ENCODE data around the gene SNTG2.
"Not testable (repeated sequence)": the region's sequence is repeated elsewhere in the genome, so short reads cannot be mapped to it uniquely, and the experiment has no call there.

Gene SNTG2

DNA sequence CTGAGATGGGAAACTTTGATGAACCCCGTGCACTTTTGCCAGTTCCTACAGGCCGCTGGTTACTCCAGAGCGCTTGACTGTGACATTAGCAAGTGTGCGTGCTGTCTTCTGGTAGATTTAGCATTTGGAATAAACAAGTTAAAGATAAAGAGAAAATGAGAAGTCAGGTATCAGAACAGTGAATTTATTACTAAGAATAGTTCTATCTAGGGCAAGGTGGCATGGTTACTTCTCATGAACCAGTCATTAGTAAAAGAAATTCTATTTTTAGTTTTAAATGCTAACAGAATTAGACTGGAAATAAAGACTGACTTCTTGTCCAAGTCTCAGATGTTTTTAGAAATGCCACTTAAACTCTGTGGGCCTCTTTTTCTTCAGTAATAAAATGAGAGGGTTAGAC, 258.6 kb downstream of the SNTG2 start:
- DNase-seq (ENCODE audit: low read depth), result no peak
- no peak overlapping the region for H3K4me3 ChIP-seq (ENCODE audit: low read depth, low read length)

GRCh38 chr2:1209761-1210160, 259.1 kb downstream of the SNTG2 start:
- no peak overlapping the region for H3K4me3 ChIP-seq (ENCODE audit: low read depth, low read length)
- DNase-seq (ENCODE audit: low read depth), result no peak

GRCh38 chr2:1210352-1210751, 259.7 kb downstream of the SNTG2 start:
- DNase-seq (ENCODE audit: low read depth), result no peak
- H3K4me3 ChIP-seq (ENCODE audit: low read depth, low read length), result no peak overlapping the region

GRCh38 chr2:1219901-1220573, 269.4 kb downstream of the SNTG2 start:
- H3K4me3 ChIP-seq (ENCODE audit: low read depth, low read length), result no peak overlapping the region
- peak; percentile 41 for DNase-seq (ENCODE audit: low read depth)

GRCh38 chr2:1222056-1222455, 271.4 kb downstream of the SNTG2 start:
- DNase-seq (ENCODE audit: low read depth), result no peak
- no peak overlapping the region for H3K4me3 ChIP-seq (ENCODE audit: low read depth, low read length)

DNA sequence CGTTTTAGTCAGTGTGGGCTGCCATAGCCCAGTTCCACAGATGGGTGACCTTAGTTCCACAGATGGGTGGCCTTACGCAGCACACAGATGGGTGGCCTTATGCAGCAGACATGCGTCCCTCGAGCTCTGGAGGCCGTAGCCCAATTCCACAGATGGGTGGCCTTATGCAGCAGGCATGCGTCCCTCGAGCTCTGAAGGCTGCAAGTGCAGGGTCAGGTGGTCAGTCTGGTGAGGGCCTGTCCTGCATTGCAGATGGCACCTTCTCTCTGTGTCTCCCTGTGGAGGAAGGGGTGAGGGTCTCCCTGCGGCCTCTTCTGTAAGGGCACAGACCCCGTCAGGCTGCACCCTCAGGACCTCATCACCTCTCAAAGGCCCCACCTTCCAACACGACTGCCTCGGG, 273.1 kb downstream of the SNTG2 start:
- no peak for DNase-seq (ENCODE audit: low read depth)
- H3K4me3 ChIP-seq (ENCODE audit: low read depth, low read length), result no peak overlapping the region

GRCh38 chr2:1224901-1225300, 274.3 kb downstream of the SNTG2 start:
- DNase-seq (ENCODE audit: low read depth), result no peak
- H3K4me3 ChIP-seq (ENCODE audit: low read depth, low read length), result no peak overlapping the region

DNA sequence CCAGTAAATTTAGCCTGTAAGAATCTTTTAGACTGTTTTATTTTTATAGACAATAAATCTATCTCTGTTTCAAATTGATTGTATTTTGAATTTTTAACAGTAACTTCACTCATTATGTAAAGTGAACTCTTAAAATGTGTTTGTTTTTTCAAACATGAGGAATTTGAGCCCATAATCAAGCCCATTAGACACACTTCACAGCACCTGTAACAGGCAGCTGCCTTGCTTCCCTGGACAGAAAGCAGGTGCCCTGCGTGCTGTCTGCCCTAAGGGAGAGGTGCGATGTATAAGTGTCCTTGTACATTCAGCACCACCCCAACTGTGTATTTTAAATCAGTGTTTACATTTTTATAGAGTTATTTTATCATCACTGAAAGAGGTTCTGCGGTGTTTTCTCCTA, 276.1 kb downstream of the SNTG2 start:
- no peak overlapping the region for H3K4me3 ChIP-seq (ENCODE audit: low read depth, low read length)
- DNase-seq (ENCODE audit: low read depth), result no peak

DNA sequence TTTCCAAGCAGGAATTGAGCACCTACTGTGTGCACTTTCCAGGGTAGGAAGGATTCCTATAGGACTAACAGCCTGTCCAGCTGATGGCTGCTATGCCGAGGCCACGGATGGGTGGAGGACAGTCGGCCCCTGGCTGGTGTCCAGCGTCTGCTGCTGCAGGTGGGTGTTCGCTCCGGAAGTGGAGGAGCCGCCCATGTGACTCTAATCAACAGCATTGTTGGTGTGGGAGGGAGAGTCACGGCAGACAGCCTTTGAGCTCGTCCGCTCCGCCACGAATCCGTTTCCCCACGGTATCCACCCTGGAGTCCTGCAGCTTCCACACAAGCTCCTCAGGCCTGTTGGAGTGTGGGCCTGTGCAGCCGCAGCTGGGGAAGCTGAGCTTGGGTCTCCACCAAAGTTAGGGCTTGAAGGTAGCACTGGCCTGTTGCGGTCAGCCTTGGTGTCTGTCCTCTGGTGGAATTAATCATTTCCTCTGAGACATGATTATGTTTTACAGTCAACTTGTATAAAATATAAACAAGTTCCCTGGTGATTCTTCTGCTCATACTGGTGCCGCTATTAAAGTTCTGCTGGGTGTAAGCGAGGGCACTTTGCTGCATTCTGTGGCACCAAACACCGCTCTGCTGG, 276.7 kb downstream of the SNTG2 start:
- DNase-seq (ENCODE audit: low read depth), result no peak
- H3K4me3 ChIP-seq (ENCODE audit: low read depth, low read length), result no peak overlapping the region

DNA sequence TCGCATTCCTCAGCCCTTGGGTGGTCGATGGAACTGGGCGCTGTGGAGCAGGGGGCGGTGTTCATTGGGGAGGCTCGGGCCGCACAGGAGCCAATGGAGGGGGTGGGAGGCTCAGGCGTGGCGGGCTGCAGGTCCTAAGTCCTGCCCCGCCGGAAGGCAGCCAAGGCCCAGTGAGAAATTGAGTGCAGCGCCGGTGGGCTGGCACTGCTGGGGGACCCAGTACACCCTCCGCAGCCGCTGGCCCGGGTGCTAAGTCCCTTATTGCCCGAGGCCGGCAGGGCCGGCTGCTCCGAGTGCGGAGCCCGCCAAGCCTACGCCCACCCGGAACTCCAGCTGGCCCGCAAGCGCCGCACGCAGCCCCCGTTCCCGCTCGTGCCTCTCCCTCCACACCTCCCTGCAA, 278.9 kb downstream of the SNTG2 start:
- not testable (repeated sequence) for DNase-seq (ENCODE audit: low read depth); H3K4me3 ChIP-seq (ENCODE audit: low read depth, low read length)

- no peak overlapping the region for H3K4me3 ChIP-seq (ENCODE audit: low read depth, low read length)
- no peak for DNase-seq (ENCODE audit: low read depth)
Measured at GRCh38 chr2:1230155-1230893, 279.7 kb downstream of the SNTG2 start.

GRCh38 chr2:1231466-1232063, 280.9 kb downstream of the SNTG2 start:
- no peak overlapping the region for H3K4me3 ChIP-seq (ENCODE audit: low read depth, low read length)
- DNase-seq (ENCODE audit: low read depth), result no peak

GRCh38 chr2:1233281-1233680, 282.6 kb downstream of the SNTG2 start:
- DNase-seq (ENCODE audit: low read depth), result no peak
- no peak overlapping the region for H3K4me3 ChIP-seq (ENCODE audit: low read depth, low read length)

DNA sequence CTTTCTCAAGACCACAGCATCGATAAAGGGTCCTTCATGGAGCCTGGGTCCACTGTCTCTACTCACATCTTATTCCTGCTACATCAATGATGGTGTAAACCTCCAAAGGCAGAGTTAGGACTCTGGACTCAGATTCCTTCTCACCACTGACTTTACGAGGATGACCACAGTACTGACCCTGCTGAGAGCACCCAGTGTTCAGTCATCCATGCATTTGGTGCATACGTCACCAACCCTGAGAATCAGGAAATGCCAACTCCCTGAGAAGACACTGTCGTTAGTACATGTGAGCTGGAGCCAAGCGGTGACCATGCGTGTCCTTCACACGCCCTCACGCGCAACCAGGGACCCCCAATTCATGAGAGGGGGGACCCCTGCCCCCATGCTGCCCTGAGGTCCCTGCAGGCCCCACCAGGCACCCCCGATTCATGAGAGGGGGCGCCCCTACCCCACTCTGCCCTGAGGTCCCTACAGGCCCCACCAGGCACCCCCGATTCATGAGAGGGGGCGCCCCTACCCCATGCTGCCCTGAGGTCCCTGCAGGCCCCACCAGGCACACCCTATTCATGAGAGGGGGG, 284.2 kb downstream of the SNTG2 start:
- H3K4me3 ChIP-seq (ENCODE audit: low read depth, low read length), result no peak overlapping the region
- peak; percentile 51 for DNase-seq (ENCODE audit: low read depth)

- no peak for DNase-seq (ENCODE audit: low read depth)
- H3K4me3 ChIP-seq (ENCODE audit: low read depth, low read length), result no peak overlapping the region
Measured at GRCh38 chr2:1235806-1236205, 285.2 kb downstream of the SNTG2 start.

DNA sequence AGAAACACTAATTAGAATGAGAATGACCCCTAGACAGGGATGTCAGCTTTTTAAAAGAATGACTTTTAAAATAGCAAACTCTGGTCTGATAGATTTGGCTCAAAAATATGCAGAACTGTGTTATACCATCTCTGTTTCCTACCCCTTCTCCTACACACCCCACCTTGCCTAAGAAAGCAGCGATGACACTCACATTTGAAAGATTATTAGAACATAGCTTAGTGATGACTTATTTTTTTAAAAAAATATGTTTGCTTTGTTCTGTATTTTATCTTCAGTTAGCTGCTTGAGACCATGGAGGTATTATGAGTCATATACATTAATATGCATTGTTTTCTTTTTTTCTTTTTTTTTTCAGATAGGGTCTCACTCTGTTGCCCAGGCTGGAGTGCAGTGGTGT, 286.0 kb downstream of the SNTG2 start:
- no peak for DNase-seq (ENCODE audit: low read depth)
- H3K4me3 ChIP-seq (ENCODE audit: low read depth, low read length), result no peak overlapping the region

DNA sequence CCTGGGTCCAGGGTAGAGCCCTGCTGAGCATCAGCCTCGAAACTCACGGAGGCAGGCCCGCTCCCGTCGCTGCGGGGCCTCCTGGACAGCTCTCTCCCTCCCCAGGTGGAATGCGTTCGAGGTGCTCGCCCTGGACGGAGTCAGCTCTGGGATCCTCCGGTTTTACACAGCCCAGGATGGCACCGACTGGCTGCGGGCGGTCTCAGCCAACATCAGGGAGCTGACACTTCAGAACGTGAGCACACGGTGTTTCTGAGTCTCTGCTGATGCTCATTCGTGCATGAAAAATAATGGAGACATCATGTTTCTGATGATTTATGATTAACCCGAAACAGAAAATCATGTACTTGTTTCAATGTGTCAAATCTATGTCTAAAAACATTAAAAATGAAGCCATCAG, 287.1 kb downstream of the SNTG2 start:
- no peak for DNase-seq (ENCODE audit: low read depth)
- H3K4me3 ChIP-seq (ENCODE audit: low read depth, low read length), result no peak overlapping the region

GRCh38 chr2:1238598-1239138, 288.0 kb downstream of the SNTG2 start:
- no peak for DNase-seq (ENCODE audit: low read depth)
- H3K4me3 ChIP-seq (ENCODE audit: low read depth, low read length), result no peak overlapping the region

DNA sequence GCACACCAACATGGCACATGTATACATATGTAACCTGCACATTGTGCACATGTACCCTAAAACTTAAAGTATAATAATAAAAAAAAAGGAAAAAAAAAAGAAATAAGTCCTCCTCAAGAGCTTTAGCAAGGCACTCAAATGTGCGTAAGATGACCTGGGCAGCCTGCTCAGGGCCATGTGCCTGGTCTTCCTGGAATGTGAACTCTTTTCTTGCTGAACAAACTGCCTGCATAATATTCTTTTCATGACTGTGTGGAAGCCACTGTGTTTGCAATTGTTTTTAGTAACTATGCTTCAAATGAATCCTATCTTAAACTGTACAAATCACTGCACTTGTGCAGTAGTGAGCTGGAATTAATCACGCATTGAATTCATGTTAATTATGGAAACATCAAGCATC, 294.5 kb downstream of the SNTG2 start:
- no peak for DNase-seq (ENCODE audit: low read depth)
- H3K4me3 ChIP-seq (ENCODE audit: low read depth, low read length), result no peak overlapping the region

GRCh38 chr2:1246239-1246638, 295.6 kb downstream of the SNTG2 start:
- DNase-seq (ENCODE audit: low read depth), result no peak
- no peak overlapping the region for H3K4me3 ChIP-seq (ENCODE audit: low read depth, low read length)

All from skeletal muscle cell (primary cell).